Putamen (tissue), 1 donor: ENCODE results near the gene CD300LG.
A peak's percentile ranks its signal among the peaks of the same experiment; 100 is the strongest.
"Not testable (repeated sequence)": the region's sequence is repeated elsewhere in the genome, so short reads cannot be mapped to it uniquely, and the experiment has no call there.

Experiments used
- DNase-seq: peaks from one replicate; pipeline ENCODE4 v3.0.0-alpha.2; 2016; ENCODE audit warnings: low spot score

CD300LG gene

DNA sequence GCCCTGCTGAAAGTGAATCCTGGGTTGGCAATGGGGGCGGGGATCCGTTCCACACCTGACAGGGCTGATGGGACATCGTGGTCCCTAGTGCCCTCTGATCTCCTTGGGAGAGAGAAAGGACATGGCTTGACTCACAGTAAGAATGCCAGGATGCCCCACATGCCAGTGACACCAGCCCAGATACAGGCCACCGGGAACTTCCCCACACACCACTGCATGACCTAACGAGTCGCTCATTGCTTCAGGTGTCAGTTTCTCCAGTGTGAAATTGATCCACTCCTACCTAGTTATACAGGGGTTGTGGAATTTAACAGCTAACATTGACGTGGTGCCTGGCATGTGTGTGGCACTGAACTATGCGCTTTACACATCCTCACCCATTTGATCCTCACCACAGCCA lies 7.5 kb downstream of the CD300LG start:
- no peak for DNase-seq

DNA sequence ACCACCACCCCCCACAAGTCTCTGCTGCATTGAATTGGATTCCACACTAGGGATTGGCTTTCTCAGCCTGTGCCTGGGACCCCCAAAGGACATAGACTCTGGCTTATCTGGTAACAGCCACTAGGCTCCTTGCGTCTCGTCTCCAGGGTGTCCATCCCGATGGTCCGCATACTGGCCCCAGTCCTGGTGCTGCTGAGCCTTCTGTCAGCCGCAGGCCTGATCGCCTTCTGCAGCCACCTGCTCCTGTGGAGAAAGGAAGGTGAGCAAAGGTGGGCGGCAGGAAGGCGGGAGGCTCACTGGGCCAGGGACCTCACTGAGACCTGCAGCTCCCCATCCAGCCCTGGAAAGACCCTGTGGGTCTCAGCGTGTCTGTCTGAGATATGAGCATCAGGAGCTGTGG lies 8.1 kb downstream of the CD300LG start:
- DNase-seq, result no peak

DNA sequence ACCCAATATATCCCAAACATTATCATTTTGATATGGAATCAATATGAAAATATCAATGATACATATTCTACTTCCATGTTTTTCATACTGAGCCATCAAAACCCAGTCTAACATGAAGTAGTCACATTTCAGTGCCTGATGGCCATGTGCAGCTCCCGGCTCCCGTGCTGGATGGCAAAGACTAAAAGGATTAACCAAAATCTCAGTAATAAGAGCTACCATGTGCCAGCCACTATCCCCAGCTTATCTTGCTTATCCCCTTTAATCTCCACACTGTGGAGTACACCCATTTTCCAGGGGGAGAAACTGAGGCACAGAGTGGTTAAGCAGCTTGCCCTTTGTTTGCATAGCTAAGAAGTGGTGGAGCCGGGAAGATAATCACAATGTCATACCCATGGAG lies 9.2 kb downstream of the CD300LG start:
- DNase-seq, result no peak

DNA sequence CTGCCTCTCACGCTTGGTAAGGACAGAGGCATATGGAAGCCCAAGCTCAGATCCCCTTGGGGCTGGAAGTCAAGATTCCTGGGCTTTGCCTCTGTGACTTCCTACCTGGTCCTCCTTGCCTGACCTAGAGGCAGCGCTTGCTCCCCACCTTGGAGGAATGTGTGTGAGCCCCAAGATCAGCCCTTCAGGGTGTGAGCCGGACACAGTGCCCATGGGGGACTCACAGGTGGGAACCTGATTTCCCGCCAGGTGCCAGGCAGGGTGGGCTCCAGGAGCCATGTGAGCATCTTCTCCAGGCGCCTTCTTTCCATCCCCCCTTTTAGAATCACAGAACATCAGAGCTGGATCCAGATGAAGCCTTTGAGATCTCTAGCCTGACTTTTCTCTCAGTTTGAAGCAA lies 10.2 kb downstream of the CD300LG start:
- DNase-seq, result no peak

DNA sequence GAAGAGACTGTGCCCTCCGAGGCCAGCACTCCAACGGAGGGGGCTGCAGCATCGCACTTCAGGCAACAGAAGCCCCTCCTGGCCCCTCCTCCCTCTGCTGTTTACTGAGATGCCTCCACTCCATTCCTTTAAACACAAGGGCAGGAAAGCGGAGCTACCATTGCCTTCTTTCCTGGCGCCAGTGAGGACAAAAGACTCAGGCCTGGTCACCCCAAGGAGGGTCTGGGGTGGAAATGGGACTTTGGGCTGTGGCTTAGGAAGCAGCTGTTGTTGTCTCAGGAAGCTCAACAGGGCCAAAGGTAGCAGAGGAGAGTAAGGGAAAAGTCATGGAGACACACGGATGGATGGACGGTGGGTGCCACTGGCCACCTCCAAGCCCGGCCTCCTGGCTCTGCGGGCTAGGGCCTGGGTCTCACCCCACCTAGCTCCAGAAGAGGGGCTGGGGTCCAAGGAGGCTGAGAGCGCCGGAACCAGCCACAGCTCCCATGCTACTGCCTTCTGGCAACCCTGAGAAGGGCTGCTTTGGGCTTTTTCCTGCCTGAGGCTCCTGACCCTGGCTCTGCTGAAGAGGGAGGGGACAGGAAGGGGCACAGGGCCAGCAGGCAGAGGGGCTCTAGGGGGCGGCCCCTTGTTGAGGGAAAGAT lies 11.1 kb downstream of the CD300LG start:
- DNase-seq, result no peak

DNA sequence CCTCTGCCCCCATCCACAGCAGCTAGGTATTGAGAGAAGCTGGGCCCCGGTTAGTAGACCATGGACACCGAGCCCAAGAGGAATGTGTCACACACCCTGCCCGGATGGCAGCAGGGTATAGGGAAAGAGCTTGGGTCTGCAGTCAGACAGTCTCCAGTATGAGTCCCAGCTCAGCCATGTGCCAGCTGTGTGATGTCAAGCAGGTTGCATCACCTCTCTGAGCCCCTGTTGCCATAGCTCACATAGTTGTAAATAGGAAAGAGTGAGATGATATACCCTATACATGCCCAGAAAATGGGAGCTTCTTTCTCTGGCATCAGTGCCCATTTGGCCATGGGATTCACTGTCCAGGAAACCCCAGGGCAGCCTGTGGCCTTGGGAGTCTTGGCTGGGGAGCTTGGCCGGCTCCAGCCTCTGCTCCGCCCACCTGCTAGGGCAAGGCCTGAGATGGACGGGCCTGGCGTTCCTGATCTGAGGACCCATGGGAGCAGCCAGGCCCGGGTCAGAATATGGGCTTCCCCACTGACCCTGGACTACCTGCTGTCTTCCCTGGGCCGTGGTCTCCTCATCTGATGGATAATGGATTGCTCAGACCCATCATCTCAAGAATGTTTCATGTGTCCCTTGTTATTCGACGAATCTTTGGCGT lies 13.2 kb downstream of the CD300LG start:
- no peak for DNase-seq

DNA sequence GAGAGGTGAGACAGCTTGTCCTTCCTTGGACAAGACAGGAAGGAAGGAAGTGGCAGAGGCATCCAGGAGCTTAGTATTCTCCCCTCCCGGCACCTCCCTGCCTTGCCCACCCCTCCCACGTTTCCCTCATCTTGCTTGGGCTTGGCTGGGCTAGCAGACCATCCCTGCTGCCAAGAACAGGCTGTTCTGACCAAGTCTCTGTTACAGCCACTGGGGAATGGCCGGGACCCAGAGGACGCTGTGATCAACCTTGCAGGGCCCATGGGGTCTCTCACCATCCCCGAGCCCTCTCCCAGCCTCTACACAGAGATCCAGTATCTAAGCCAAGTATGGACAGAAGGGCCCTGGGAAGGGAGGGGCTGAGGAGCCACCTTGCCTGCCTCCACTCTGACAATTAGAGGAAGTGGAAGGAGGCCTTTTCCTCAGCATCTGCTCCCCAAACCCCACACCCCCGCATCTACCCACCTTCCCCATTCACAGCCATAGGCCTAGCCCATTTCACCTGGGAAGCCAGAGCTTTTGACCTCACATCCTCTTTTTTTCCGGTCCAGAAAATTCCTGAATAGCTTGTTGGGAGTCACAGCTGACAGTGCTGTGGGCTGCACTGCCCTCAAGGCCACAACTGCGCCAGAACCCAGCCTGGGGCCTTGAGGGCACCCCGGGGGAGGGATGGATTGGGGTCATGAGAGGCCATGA lies 14.1 kb downstream of the CD300LG start:
- DNase-seq, result no peak

DNA sequence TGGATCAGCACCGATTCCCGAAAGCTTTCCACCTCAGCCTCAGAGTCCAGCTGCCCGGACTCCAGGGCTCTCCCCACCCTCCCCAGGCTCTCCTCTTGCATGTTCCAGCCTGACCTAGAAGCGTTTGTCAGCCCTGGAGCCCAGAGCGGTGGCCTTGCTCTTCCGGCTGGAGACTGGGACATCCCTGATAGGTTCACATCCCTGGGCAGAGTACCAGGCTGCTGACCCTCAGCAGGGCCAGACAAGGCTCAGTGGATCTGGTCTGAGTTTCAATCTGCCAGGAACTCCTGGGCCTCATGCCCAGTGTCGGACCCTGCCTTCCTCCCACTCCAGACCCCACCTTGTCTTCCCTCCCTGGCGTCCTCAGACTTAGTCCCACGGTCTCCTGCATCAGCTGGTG lies 15.0 kb downstream of the CD300LG start:
- DNase-seq, result no peak

DNA sequence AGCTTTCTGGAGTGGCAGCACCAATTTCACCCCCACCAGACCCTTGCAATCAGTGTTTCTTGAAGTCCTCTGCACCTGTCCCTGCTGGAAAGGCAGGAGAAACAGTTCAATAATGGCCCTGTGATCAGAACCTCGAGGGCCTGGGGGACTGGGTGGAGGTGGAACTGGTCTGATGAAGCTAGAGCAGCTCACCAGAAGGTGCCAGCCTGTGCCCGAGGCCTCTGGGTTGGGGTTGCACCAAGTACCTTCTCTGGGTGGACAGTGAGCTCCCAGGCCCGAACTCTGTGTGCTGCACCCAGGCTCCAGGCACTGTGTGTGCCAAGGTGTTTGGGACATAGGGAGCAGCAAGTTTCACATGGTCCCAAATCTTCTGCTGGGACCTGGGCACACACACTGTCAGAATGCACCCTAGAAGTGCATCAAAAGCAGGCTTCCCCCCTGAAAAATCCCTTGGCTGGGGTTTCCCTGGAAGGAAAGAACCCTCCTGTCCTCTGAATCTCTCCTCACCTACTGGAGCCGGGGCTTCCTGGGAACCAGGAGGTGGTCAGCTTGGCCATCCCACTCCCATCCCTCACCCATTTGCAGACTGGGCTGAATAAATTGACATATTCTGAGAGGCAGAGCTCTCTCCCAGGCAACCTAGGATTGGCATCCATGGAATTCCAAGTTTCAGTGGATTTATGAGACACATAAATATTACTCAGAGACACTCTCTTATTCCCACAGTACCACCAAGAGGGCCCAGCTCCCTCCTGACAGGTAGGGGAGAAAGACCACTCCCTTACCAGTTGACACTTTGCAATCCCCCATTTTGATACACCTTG lies 17.4 kb downstream of the CD300LG start:
- no peak for DNase-seq

DNA sequence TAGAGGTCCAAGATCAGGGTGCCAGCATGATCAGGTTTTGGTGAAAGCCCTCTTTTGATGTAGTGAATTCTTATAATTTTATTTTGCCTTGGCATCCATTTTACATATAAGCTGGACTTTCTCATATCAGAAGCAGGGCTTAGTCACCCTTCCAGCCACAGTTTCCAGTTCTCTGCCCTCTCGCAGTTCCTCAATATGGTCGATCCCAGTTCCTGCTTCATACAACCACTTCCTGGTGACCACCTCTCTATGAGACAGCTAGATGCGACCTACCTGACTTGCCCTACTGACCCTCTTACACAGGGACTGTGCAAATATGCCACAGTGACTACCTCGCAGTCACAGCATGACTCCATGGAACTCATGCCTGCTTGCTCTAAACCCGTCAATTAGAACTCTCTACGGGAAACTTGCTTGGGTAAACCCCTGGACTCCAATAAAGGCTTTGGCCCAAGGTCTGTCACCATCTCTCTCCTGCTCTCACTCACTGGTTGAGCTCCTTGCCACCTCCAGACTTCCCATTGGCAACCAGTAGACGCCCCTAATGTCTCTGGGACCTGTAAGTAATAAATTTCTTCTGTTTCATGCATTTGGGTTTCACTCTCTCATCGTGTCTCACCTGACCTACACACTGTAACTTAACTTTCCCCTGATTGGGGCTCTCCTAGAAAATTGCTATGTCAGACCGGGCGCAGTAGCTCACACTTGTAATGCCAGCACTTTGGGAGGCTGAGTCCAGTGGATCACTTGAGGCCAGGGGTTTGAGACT lies 21.4 kb downstream of the CD300LG start:
- DNase-seq, result no peak

DNA sequence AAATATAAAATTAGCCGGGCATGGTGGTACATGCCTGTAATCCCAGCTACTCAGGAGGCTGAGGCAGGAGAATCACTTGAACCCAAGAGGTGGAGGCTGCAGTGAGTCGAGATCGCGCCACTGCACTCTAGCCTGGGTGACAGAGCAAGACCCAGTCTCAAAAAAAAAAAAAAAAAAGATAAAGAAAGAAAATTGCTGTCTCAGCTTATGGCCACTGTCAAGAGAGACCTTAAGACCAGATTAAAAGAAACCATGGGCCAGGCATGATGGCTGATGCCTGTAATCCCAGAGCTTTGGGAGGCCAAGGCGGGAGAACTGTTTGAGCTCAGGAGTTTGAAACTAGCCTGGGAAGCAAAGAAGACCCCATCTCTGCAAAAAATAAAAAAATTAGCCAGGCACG lies 22.1 kb downstream of the CD300LG start:
- not testable (repeated sequence) for DNase-seq

DNA sequence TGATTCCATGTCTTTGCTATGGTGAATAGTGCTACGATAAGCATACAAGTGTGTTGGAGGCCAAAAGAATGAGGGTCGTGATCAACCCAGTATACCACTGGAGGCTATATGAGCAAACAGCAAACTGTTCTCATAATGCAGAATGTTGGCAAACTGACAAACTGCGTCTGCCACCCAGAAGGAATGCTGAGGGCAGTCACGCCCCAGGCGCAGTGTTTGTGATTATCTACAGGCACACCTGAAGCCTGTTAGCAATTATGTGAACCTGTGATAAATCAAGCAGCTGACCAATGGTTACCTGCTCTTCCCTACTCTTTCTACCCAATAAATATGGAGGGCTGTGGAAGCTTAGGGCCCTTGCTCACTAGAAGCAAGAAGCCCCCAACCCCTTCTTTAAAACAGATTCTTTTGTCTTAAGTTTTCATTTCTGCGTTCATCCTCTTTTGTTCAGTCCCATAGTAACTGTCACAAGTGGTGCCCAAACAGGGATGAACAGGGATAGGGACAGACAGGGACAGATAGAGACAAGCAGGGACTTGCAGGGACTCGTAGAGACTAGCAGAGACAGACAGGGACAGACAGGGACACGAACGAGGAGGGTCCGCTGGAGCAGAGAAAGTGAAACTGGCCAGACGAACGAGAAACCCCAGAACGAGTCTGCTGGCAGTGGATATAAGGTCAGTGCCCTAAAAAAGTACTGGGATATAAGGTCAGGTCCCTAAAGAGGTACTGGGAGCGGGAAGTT lies 25.1 kb downstream of the CD300LG start:
- DNase-seq, result no peak

DNA sequence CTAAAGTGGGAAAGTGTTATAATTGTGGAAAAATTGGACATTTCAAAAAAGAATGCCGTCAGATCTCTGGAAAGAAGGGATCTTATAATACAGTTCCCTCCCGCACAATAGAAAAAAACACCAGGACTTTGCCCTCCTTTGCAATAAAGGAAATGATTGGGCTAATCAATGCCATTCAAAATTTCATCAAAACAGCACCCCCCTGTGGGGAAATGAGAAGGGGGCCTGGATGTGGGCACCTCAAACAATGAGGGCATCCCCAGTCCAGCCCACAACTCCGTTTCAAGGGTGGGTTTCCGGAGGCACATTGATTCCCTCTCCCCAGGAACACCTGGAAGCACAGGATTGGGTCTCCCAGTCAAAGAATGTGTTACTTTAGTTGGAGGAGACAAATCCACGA lies 26.1 kb downstream of the CD300LG start:
- DNase-seq, result no peak

DNA sequence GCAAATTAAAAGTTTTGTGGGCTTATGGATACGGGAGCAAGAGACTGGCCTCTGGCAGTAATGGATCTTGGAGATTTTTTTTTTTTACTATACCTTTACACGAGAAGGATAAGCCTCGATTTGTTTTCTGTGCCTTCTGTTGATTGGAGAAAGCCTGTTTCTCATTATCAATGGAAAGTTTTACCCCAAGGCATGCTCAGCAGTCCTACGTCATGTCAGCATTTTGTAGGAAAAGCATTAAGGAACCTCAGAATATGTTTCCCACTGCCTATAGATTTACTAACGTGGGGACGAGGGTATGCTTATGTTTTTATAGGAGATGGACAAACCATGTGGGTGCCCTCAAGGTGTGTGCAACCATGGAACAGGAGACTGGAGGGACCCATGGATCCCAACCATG lies 26.8 kb downstream of the CD300LG start:
- DNase-seq, result no peak

DNA sequence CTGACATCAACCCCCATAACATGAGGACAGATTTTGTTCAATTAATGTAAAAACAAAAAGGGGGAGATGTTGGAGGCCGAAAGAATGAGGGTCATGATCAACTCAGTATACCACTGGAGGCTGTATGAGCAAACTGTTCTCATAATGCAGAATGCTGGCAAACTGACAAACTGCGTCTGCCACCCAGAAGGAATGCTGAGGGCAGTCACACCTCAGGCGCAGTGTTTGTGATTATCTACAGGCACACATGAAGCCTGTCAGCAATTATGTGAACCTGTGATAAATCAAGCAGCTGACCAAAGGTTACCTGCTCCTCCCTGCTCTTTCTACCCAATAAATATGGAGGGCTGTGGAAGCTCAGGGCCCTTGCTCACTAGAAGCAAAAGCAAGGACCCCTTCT lies 27.3 kb downstream of the CD300LG start:
- no peak for DNase-seq

DNA sequence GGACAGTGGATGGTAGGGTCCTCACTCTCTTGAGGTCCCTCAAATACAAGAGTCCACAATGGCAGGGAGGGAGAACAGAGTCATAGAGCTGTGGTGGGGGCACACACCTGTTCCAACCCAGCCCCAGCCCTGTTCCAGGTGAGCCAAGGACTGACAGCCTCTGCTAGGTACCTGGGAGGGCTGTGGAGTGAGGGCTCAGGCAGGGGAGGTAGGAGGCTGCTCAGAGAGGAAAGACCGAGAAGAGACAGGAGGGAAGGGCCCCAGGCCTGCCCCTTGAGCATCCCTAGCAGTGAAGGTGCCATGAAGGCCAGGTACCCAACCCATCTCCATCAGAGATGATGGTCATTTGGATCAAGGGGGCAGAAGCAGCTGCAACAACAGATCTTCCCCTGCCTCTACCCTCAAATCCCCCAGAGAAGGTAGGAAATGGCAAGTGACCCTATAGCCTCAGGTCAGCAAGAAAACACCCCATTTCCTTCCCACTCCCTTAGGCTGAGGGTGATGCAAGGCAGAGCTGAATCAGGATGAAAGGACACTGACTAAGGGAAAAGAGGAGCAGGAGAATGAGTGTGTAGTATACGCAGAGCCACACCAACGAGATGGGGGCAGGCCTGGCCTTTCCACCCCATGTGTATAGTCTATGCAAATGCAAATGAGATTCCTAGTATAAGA lies 28.6 kb downstream of the CD300LG start:
- DNase-seq, result no peak

DNA sequence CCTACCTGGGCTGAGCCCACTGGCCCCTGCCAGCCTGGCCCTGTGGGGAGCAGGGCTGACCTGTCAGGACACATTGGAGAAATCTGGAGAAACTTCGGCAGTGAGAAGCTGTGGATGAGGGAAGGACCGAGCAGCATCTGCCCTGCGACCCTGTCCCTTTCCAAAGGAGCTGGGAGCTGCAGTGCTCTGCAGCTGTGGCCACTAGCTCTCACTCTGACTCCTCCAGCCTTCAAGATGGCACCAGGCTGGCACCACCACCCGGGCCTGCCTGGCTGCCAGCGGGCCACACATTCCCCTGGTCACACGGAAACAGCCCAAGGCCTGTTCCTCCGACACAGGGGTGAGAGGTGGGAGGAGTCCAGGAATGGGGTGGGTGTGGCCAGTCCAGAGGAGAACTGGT lies 30.1 kb downstream of the CD300LG start:
- DNase-seq, result no peak

DNA sequence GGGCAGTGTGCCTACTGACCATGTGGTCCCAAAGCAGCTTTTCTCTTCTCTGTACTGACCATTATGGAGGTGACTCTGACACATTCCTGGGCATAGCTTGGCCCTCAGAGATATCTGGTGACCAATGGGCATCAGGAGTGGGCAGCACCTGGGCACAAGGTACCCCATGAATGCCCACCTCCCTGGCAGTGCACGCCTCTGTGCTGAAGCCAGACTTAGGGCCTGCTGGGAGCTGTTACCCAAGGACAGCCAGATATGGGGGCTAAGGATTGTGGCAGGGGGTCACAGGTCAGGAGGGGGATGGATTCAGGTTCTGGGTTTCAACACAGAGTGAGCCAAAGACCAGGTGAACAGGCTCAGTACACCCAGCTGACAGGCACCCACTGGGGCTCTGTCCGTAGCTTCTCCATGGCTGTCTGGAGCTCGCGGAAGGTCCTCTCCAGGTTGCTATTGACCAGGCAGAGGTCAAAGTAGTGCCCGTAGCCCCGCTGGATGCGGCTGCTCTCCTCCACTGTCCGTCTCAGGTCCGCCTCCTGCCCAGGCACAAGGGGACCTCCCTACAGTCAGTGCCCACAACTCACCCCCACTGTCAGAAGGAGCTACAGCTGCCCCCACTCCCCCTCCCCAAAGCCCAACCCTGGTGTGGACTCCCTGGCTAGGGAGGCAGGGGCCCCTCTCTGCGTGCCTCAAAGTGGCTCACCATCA lies 30.6 kb downstream of the CD300LG start:
- no peak for DNase-seq

DNA sequence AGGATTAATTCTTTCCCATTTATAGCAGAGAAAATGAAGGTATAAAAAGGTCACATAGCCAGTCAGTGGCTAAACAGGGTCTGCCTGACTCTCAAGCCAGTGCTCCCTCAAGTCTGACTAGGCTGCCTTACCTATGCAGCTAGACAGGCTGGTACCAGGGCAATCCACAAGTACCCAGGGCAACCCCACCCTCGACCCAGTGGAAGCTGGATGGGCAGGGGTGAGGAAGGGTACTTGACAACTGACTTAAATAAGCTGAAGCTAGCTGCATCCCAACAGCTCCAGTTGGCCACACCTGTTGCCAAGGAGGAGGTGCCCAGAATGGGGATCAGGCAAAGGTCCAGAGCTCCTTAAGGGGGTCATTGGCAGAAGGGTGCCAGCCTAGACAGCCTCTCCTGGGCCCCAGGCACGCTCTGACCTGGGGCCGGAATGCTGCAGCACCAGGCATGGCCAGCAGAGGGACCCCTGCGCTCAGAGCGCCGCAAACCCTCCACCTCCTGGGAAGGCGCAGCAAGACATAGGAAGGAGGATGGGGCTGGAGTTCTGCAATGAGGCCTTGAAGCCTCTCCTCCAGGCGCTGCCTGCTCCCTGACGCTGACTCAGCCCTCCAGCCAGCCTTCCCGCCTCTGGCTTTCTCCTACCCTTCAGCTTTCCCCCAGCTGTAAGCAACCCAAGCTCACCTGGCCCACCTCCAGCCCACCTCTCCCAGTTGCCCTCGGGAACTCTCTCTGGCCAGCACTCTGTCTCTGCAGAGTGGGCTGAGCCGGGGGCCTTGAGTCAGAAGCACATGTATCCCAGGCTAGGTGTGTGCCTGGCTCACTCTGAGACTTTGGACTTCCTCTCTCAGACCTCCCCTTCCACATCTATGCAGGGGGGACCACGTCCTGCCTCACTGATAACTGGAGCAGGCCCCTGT lies 31.5 kb downstream of the CD300LG start:
- DNase-seq, result peak; percentile 39
